A549 (cell line): Measurements from ENCODE around the gene TRPM2.

ENCODE experiments used
- BHLHE40 ChIP-seq: IDR thresholded peaks from 2 replicates; pipeline ENCODE4 v1.6.1; 2012; ENCODE audit warnings: low read depth, low read length, inconsistent platforms
- CTCF ChIP-seq: fragments of >200 bp; sonication (Bioruptor Twin); formaldehyde crosslinking; IDR thresholded peaks from 3 replicates; pipeline ENCODE4 v1.5.1; 2016
- EP300 ChIP-seq, 2 experiments: fragments of >200 bp; sonication (Bioruptor Twin); formaldehyde crosslinking; IDR thresholded peaks; 2 replicates in 1 of 2; 3 replicates in 1 of 2; pipeline ENCODE4 v1.6.1; 2016 to 2017
- ZFP36 ChIP-seq: fragments of 450-650 bp; IDR thresholded peaks from 2 replicates; pipeline ENCODE4 v1.6.1; 2014; ENCODE audit warnings: borderline replicate concordance; ENCODE audit not compliant: partially characterized antibody
- TF ChIP-seq, protein P1 (sequence below): IDR thresholded peaks from 2 replicates; pipeline ENCODE4 v1.6.1; 2012

DNA sequence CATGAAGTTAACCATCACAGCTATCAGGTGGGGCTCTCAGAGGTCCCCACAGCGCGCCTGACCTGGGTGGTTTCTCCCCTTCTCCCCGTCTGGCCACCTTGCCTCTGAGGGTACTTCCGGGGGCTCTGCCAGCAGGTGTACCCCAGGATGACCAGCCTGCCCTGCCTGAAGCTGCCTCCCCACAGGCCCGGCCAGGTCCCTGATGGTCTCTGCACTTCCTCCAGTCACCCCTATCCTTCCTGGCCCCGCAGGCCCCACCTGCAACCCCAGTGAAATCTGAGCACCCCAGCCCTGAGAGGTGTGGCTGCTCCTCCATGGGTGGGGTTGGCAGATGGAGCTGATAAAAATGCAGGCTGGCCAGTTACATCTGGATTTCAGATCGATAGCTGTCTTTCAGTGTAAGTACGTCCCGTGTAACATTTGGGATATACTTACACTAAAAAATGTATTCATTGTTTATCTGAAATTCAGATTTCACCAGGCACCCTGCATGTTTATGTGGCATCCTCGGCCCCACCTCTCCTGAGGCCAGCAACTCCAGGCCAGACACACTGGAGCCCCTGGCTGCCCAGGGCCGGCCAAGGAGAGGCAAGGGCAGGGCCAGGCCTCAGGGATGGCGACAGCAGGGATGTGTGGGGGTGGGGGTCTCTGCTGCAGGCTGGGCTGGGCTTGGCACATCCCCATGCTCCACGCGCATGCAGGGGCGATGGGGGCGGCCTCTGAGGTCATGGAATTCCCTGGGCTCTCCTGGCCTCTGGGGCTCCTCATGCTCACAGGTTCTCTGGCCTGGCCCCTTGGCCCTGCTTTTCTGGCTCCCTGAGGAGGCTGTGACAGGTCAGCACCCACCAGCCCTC is 127.0 kb downstream of the TRPM2 start:
- TF ChIP-seq, protein P1, sequence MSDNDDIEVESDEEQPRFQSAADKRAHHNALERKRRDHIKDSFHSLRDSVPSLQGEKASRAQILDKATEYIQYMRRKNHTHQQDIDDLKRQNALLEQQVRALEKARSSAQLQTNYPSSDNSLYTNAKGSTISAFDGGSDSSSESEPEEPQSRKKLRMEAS = no peak
- no peak for TF ChIP-seq CTCF
- no peak for TF ChIP-seq BHLHE40
- no peak for TF ChIP-seq ZFP36
- TF ChIP-seq EP300 (IDR thresholded peaks at IDR 0.05) = no peak
